Gastrocnemius medialis (tissue), 4 donors: ENCODE data around the gene BCDIN3D. TPM values are rescaled to one million over a fixed set of nuclear protein-coding genes. Genes with fewer than 3 reads are reported as not detected.

Experiments
- ATAC-seq, 2 donors: fragments of 150-250 bp; one replicate each; pipeline ENCODE4 v1.9.1; 2016
- DNase-seq, 2 donors: peaks; one replicate each; pipeline ENCODE4 v3.0.0-alpha.2; 2019
- H3K27ac ChIP-seq, 4 donors: fragments of 200-600 bp; sonication (generic); 1 replicate in 1 of 4; 2 replicates in 3 of 4; pipeline ENCODE4 v1.5.1; 2016 to 2018; ENCODE audit warnings: mild to moderate bottlenecking in 2 of 4, moderate library complexity in 1 of 4
- H3K27me3 ChIP-seq, 3 donors: fragments of 200-600 bp; sonication (generic) in 2 of 3; 1 replicate in 1 of 3; 2 replicates in 2 of 3; pipeline versions ENCODE4 v1.5.1 to v1.6.0; 2016 to 2019; ENCODE audit warnings: mild to moderate bottlenecking in 1 of 3, moderate library complexity in 1 of 3
- H3K36me3 ChIP-seq, 2 donors: fragments of 200-600 bp; sonication (generic) in 1 of 2; one replicate each; pipeline ENCODE4 v1.5.1; 2017 to 2018
- H3K4me1 ChIP-seq, 2 donors: fragments of 200-600 bp; sonication (generic) in 1 of 2; one replicate each; pipeline ENCODE4 v1.5.1; 2016 to 2017; ENCODE audit warnings: mild to moderate bottlenecking in 2 of 2
- H3K4me3 ChIP-seq, 4 donors: fragments of 200-600 bp; sonication (generic) in 3 of 4; 1 replicate in 1 of 4; 2 replicates in 3 of 4; pipeline ENCODE4 v1.5.1; 2016 to 2019; ENCODE audit warnings: mild to moderate bottlenecking in 2 of 4
- H3K9me3 ChIP-seq, 3 donors: fragments of 200-600 bp; sonication (generic) in 2 of 3; 1 replicate in 1 of 3; 2 replicates in 2 of 3; pipeline ENCODE4 v1.5.1; 2016 to 2019
- POLR2A ChIP-seq, 2 donors: fragments of 450-650 bp; IDR thresholded peaks; one replicate each; pipeline ENCODE4 v1.6.1; 2017; ENCODE audit warnings: antibody characterized with exemption in 2 of 2, mild to moderate bottlenecking in 2 of 2, moderate library complexity in 2 of 2
- in situ Hi-C, 4 donors: fragments of 200-750 bp; cut with MboI; loops; one replicate each; pipeline versions ENCODE4 v1.15.0 to v1.8.0; 2017; ENCODE audit warnings: low sequenced_read_pairs in 4 of 4
- intact Hi-C: fragments of 100-400 bp; cut with DNase I; formaldehyde crosslinking; loops from one replicate; pipeline ENCODE4 v1.15.1; 2023; ENCODE audit warnings: low total_unique reads
- total RNA-seq, 4 donors: library from RNA; depleted of rRNA; stranded (reverse); fragments of >200 nt; gene quantifications; one replicate each; pipeline versions ENCODE4 v1.1.0 to v1.2.3, GENCODE V29; 2016
- TF ChIP-seq, protein P1 (sequence below), 5 experiments: fragments of 450-650 bp in 3 of 5; fragments of 200-600 bp in 2 of 5; sonication (generic) in 2 of 5; IDR thresholded peaks in 4 of 5; conservative IDR thresholded peaks in 1 of 5; 1 replicate in 4 of 5; 2 replicates in 1 of 5; pipeline ENCODE4 v1.5.1; 2016 to 2019; ENCODE audit warnings: antibody characterized with exemption in 5 of 5, mild to moderate bottlenecking in 3 of 5, moderate library complexity in 3 of 5

BCDIN3D gene
- total RNA-seq, 4 donors from 2014 or later, result 1.2 to 2.7 (median 2.3) TPM

DNA sequence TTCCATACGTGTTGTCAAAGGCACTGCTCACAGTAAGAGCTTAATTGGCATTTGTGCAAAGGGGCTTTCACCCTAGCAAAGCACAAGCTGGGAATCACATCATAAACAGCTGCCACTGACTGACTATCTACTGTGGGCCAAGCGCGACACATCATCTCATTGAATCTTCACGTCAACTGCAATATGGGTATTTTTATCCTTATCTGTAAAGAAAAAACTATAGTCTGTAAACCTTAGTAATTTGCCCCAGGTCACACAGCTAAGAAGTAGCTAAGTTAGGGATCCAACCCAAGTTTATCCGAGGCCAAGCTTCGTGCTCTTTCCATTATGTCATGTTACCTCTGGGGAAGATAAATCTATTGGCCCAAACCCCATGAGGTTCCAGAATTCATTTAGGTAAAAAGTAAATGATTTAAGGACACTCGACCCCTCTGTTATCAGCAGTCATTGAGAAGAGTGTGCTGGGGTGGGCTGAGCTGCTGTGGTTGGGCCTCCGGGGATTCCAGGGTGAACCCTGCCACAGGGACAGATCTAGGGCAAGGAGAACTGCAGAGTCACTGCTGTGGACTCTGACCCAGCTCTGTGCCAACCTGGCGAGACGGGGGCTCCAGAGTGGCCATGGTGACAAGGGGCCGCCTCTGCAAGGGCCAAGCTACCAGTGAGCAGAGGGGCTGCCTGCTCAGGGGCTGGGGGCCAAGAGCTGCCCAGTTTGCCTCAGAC is 42.3 kb downstream of the BCDIN3D start:
- Histone ChIP-seq H3K27ac (peak overlapping the region; percentile 77 to 83 (median 82)), H3K4me1 (peaks cover 16 to 19% of the 10 kb centered on the region in 2 donors), H3K9me3 (no peaks in the 10 kb centered on the region), H3K27me3 (no peaks in the 10 kb centered on the region), H3K4me3 (no peak overlapping the region), H3K36me3 (peaks cover 0 to 46% of the 10 kb centered on the region in 2 donors)
- ATAC-seq, result peak; percentile 68 to 70
- in situ Hi-C loops (no loop called here), intact Hi-C loops (no loop called here)
- peak in 1 of 2 donors; percentile 34 for DNase-seq
- TF ChIP-seq, protein P1, sequence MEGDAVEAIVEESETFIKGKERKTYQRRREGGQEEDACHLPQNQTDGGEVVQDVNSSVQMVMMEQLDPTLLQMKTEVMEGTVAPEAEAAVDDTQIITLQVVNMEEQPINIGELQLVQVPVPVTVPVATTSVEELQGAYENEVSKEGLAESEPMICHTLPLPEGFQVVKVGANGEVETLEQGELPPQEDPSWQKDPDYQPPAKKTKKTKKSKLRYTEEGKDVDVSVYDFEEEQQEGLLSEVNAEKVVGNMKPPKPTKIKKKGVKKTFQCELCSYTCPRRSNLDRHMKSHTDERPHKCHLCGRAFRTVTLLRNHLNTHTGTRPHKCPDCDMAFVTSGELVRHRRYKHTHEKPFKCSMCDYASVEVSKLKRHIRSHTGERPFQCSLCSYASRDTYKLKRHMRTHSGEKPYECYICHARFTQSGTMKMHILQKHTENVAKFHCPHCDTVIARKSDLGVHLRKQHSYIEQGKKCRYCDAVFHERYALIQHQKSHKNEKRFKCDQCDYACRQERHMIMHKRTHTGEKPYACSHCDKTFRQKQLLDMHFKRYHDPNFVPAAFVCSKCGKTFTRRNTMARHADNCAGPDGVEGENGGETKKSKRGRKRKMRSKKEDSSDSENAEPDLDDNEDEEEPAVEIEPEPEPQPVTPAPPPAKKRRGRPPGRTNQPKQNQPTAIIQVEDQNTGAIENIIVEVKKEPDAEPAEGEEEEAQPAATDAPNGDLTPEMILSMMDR (IDR thresholded peaks at IDR 0.05 in 4 of 5, conservative IDR thresholded peaks at IDR 0.05 in 1 of 5), result no peak
- no peak for TF ChIP-seq POLR2A (IDR thresholded peaks at IDR 0.05)

GRCh38 chr12:49798934-49799333 is 44.0 kb downstream of the BCDIN3D start:
- in situ Hi-C loops, result no loop called here
- H3K36me3 ChIP-seq, result peaks cover 0 to 33% of the 10 kb centered on the region in 2 donors
- H3K27me3 ChIP-seq, result no peaks in the 10 kb centered on the region
- DNase-seq (no peak), ATAC-seq (no peak)
- TF ChIP-seq, protein P1 (IDR thresholded peaks at IDR 0.05 in 4 of 5, conservative IDR thresholded peaks at IDR 0.05 in 1 of 5), result no peak
- no peak for TF ChIP-seq POLR2A (IDR thresholded peaks at IDR 0.05)
- H3K4me3 ChIP-seq, result no peak overlapping the region
- H3K9me3 ChIP-seq, result no peaks in the 10 kb centered on the region
- intact Hi-C loops, result no loop called here
- H3K27ac ChIP-seq, result no peak overlapping the region
- H3K4me1 ChIP-seq, result peaks cover 16 to 19% of the 10 kb centered on the region in 2 donors

- ATAC-seq (no peak), DNase-seq (no peak)
- no peaks in the 10 kb centered on the region for H3K9me3 ChIP-seq
- no peaks in the 10 kb centered on the region for H3K27me3 ChIP-seq
- TF ChIP-seq POLR2A (IDR thresholded peaks at IDR 0.05), result no peak
- TF ChIP-seq, protein P1 (IDR thresholded peaks at IDR 0.05 in 4 of 5, conservative IDR thresholded peaks at IDR 0.05 in 1 of 5), result no peak
- intact Hi-C loops (no loop called here), in situ Hi-C loops (no loop called here)
- no peak overlapping the region for H3K4me3 ChIP-seq
- no peak overlapping the region for H3K27ac ChIP-seq
- H3K36me3 ChIP-seq, result peaks cover 0 to 30% of the 10 kb centered on the region in 2 donors
- peaks cover 16 to 19% of the 10 kb centered on the region in 2 donors for H3K4me1 ChIP-seq
Measured at GRCh38 chr12:49798248-49798647, 44.7 kb downstream of the BCDIN3D start.

- intact Hi-C loops (no loop called here), in situ Hi-C loops (no loop called here)
- no peak overlapping the region for H3K27ac ChIP-seq
- H3K4me3 ChIP-seq, result no peak overlapping the region
- DNase-seq (no peak), ATAC-seq (no peak)
- H3K27me3 ChIP-seq, result no peaks in the 10 kb centered on the region
- peaks cover 16 to 19% of the 10 kb centered on the region in 2 donors for H3K4me1 ChIP-seq
- TF ChIP-seq POLR2A (IDR thresholded peaks at IDR 0.05), result no peak
- TF ChIP-seq, protein P1 (IDR thresholded peaks at IDR 0.05 in 4 of 5, conservative IDR thresholded peaks at IDR 0.05 in 1 of 5), result no peak
- H3K36me3 ChIP-seq, result peaks cover 0 to 28% of the 10 kb centered on the region in 2 donors
- H3K9me3 ChIP-seq, result no peaks in the 10 kb centered on the region
Measured at GRCh38 chr12:49797449-49797776, 45.5 kb downstream of the BCDIN3D start.
